ENCODE measurements around the gene TOP1. TPM values are rescaled to one million over a fixed set of nuclear protein-coding genes. Genes with fewer than 3 reads are reported as not detected.
A peak's percentile ranks its signal among the peaks of the same experiment; 100 is the strongest.

Gene TOP1
- total and polyA plus RNA-seq, 5 donors from 2014 or later = 9.2 to 50.0 (median 9.7) TPM

GRCh38 chr20:41030531-41031242 is 2.1 kb downstream of the TOP1 start:
- Histone ChIP-seq H3K36me3 (ENCODE audit: control insufficient read depth, insufficient read depth, low read length) (no peaks in the 10 kb centered on the region), H3K27me3 (ENCODE audit: control insufficient read depth, insufficient read depth, low read length) (no peaks in the 10 kb centered on the region), H3K9me3 (ENCODE audit: control insufficient read depth in 2 of 2, low read length in 2 of 2) (no peaks in the 10 kb centered on the region), H3K27ac (ENCODE audit: insufficient read depth, low read length, poor library complexity, severe bottlenecking) (no peak overlapping the region), H3K4me3 (ENCODE audit: low read depth, low read length) (peak overlapping the region; percentile 94), H3K4me1 (ENCODE audit: control insufficient read depth, insufficient read depth, low read length, poor library complexity, severe bottlenecking) (peaks cover 54% of the 10 kb centered on the region)
- ATAC-seq (ENCODE audit: low read depth in 2 of 2) = no peak
- Mint-ChIP-seq H3K4me3 (peak overlapping the region; percentile 86 to 96 (median 95)), H3K27ac (peak overlapping the region in 2 of 3 donors; percentile 95 to 96), H3K9me3 (no peaks in the 10 kb centered on the region), H3K4me1 (peaks cover 45 to 77% (median 63%) of the 10 kb centered on the region in 4 donors), H3K36me3 (peaks cover 17% of the 10 kb centered on the region), H3K27me3 (no peaks in the 10 kb centered on the region)
- DNase-seq = no peak

- H3K27me3 Mint-ChIP-seq = no peaks in the 10 kb centered on the region
- Histone ChIP-seq H3K4me3 (ENCODE audit: low read depth, low read length) (peak overlapping the region; percentile 94), H3K27ac (ENCODE audit: insufficient read depth, low read length, poor library complexity, severe bottlenecking) (no peak overlapping the region), H3K27me3 (ENCODE audit: control insufficient read depth, insufficient read depth, low read length) (no peaks in the 10 kb centered on the region), H3K4me1 (ENCODE audit: control insufficient read depth, insufficient read depth, low read length, poor library complexity, severe bottlenecking) (peaks cover 54% of the 10 kb centered on the region), H3K9me3 (ENCODE audit: control insufficient read depth in 2 of 2, low read length in 2 of 2) (no peaks in the 10 kb centered on the region), H3K36me3 (ENCODE audit: control insufficient read depth, insufficient read depth, low read length) (no peaks in the 10 kb centered on the region)
- peak overlapping the region; percentile 86 to 96 (median 95) for H3K4me3 Mint-ChIP-seq
- no peaks in the 10 kb centered on the region for H3K9me3 Mint-ChIP-seq
- DNase-seq (no peak), ATAC-seq (ENCODE audit: low read depth in 2 of 2) (no peak)
- H3K36me3 Mint-ChIP-seq = peaks cover 20% of the 10 kb centered on the region
- H3K4me1 Mint-ChIP-seq = peaks cover 47 to 82% (median 68%) of the 10 kb centered on the region in 4 donors
- peak overlapping the region in 1 of 3 donors; percentile 96 for H3K27ac Mint-ChIP-seq
Measured at GRCh38 chr20:41031243-41031619, 2.6 kb downstream of the TOP1 start.

GRCh38 chr20:41032271-41032670 is 3.6 kb downstream of the TOP1 start:
- H3K4me1 ChIP-seq (ENCODE audit: control insufficient read depth, insufficient read depth, low read length, poor library complexity, severe bottlenecking) = peaks cover 54% of the 10 kb centered on the region
- no peaks in the 10 kb centered on the region for H3K27me3 ChIP-seq (ENCODE audit: control insufficient read depth, insufficient read depth, low read length)
- H3K36me3 ChIP-seq (ENCODE audit: control insufficient read depth, insufficient read depth, low read length) = no peaks in the 10 kb centered on the region
- no peaks in the 10 kb centered on the region for H3K9me3 ChIP-seq (ENCODE audit: control insufficient read depth in 2 of 2, low read length in 2 of 2)
- no peak for DNase-seq
- Mint-ChIP-seq H3K4me3 (peak overlapping the region; percentile 82 to 96 (median 95)), H3K27ac (no peak overlapping the region), H3K9me3 (no peaks in the 10 kb centered on the region), H3K27me3 (no peaks in the 10 kb centered on the region), H3K36me3 (peaks cover 24% of the 10 kb centered on the region), H3K4me1 (peaks cover 48 to 87% (median 71%) of the 10 kb centered on the region in 4 donors)
- H3K27ac ChIP-seq (ENCODE audit: insufficient read depth, low read length, poor library complexity, severe bottlenecking) = no peak overlapping the region
- no peak for ATAC-seq (ENCODE audit: low read depth in 2 of 2)
- H3K4me3 ChIP-seq (ENCODE audit: low read depth, low read length) = peak overlapping the region; percentile 94

- no peak overlapping the region for H3K4me3 ChIP-seq (ENCODE audit: low read depth, low read length)
- H3K27me3 Mint-ChIP-seq = no peaks in the 10 kb centered on the region
Measured at GRCh38 chr20:41034239-41034638, 5.6 kb downstream of the TOP1 start.

GRCh38 chr20:41035207-41035606 is 6.6 kb downstream of the TOP1 start:
- Mint-ChIP-seq H3K9me3 (no peaks in the 10 kb centered on the region), H3K27ac (no peak overlapping the region), H3K4me3 (peak overlapping the region in 2 of 4 donors; percentile 27), H3K4me1 (peaks cover 62 to 99% (median 83%) of the 10 kb centered on the region in 4 donors), H3K27me3 (no peaks in the 10 kb centered on the region), H3K36me3 (peaks cover 21% of the 10 kb centered on the region)
- Histone ChIP-seq H3K27me3 (ENCODE audit: control insufficient read depth, insufficient read depth, low read length) (no peaks in the 10 kb centered on the region), H3K4me3 (ENCODE audit: low read depth, low read length) (no peak overlapping the region), H3K27ac (ENCODE audit: insufficient read depth, low read length, poor library complexity, severe bottlenecking) (no peak overlapping the region), H3K4me1 (ENCODE audit: control insufficient read depth, insufficient read depth, low read length, poor library complexity, severe bottlenecking) (peaks cover 48% of the 10 kb centered on the region), H3K9me3 (ENCODE audit: control insufficient read depth in 2 of 2, low read length in 2 of 2) (no peaks in the 10 kb centered on the region), H3K36me3 (ENCODE audit: control insufficient read depth, insufficient read depth, low read length) (no peaks in the 10 kb centered on the region)
- no peak for DNase-seq
- no peak for ATAC-seq (ENCODE audit: low read depth in 2 of 2)

More at GRCh38 chr20:41034239-41034638, 5.6 kb downstream of the TOP1 start:
- Histone ChIP-seq H3K9me3 (ENCODE audit: control insufficient read depth in 2 of 2, low read length in 2 of 2) (no peaks in the 10 kb centered on the region), H3K36me3 (ENCODE audit: control insufficient read depth, insufficient read depth, low read length) (no peaks in the 10 kb centered on the region), H3K27me3 (ENCODE audit: control insufficient read depth, insufficient read depth, low read length) (no peaks in the 10 kb centered on the region), H3K4me1 (ENCODE audit: control insufficient read depth, insufficient read depth, low read length, poor library complexity, severe bottlenecking) (peaks cover 51% of the 10 kb centered on the region), H3K27ac (ENCODE audit: insufficient read depth, low read length, poor library complexity, severe bottlenecking) (no peak overlapping the region)
- Mint-ChIP-seq H3K27ac (peak overlapping the region in 1 of 3 donors; percentile 44), H3K4me1 (peaks cover 62 to 94% (median 79%) of the 10 kb centered on the region in 4 donors), H3K36me3 (peaks cover 24% of the 10 kb centered on the region), H3K4me3 (peak overlapping the region in 3 of 4 donors; percentile 21 to 66 (median 26)), H3K9me3 (no peaks in the 10 kb centered on the region)
- DNase-seq (no peak), ATAC-seq (ENCODE audit: low read depth in 2 of 2) (no peak)

GRCh38 chr20:41037179-41037578 is 8.6 kb downstream of the TOP1 start:
- ATAC-seq (ENCODE audit: low read depth in 2 of 2) (no peak), DNase-seq (no peak)
- Mint-ChIP-seq H3K36me3 (peaks cover 20% of the 10 kb centered on the region), H3K4me1 (peaks cover 52 to 98% (median 80%) of the 10 kb centered on the region in 4 donors), H3K4me3 (no peak overlapping the region), H3K27me3 (no peaks in the 10 kb centered on the region), H3K9me3 (no peaks in the 10 kb centered on the region), H3K27ac (no peak overlapping the region)
- Histone ChIP-seq H3K27ac (ENCODE audit: insufficient read depth, low read length, poor library complexity, severe bottlenecking) (no peak overlapping the region), H3K36me3 (ENCODE audit: control insufficient read depth, insufficient read depth, low read length) (no peaks in the 10 kb centered on the region), H3K4me1 (ENCODE audit: control insufficient read depth, insufficient read depth, low read length, poor library complexity, severe bottlenecking) (peaks cover 46% of the 10 kb centered on the region), H3K27me3 (ENCODE audit: control insufficient read depth, insufficient read depth, low read length) (no peaks in the 10 kb centered on the region), H3K9me3 (ENCODE audit: control insufficient read depth in 2 of 2, low read length in 2 of 2) (no peaks in the 10 kb centered on the region), H3K4me3 (ENCODE audit: low read depth, low read length) (no peak overlapping the region)

GRCh38 chr20:41038149-41038877 is 9.7 kb downstream of the TOP1 start:
- Mint-ChIP-seq H3K4me1 (peaks cover 51 to 98% (median 80%) of the 10 kb centered on the region in 4 donors), H3K27ac (peak overlapping the region in 2 of 3 donors; percentile 29 to 39), H3K9me3 (no peaks in the 10 kb centered on the region), H3K4me3 (peak overlapping the region in 1 of 4 donors; percentile 49), H3K27me3 (no peaks in the 10 kb centered on the region), H3K36me3 (peaks cover 23% of the 10 kb centered on the region)
- H3K27me3 ChIP-seq (ENCODE audit: control insufficient read depth, insufficient read depth, low read length) = no peaks in the 10 kb centered on the region
- no peaks in the 10 kb centered on the region for H3K9me3 ChIP-seq (ENCODE audit: control insufficient read depth in 2 of 2, low read length in 2 of 2)
- peaks cover 2% of the 10 kb centered on the region for H3K36me3 ChIP-seq (ENCODE audit: control insufficient read depth, insufficient read depth, low read length)
- H3K27ac ChIP-seq (ENCODE audit: insufficient read depth, low read length, poor library complexity, severe bottlenecking) = no peak overlapping the region
- peaks cover 44% of the 10 kb centered on the region for H3K4me1 ChIP-seq (ENCODE audit: control insufficient read depth, insufficient read depth, low read length, poor library complexity, severe bottlenecking)
- DNase-seq (no peak), ATAC-seq (ENCODE audit: low read depth in 2 of 2) (no peak)
- no peak overlapping the region for H3K4me3 ChIP-seq (ENCODE audit: low read depth, low read length)

Measured in CD4-positive, CD25-positive, alpha-beta regulatory T cell (primary cell).